Lower lobe of right lung (tissue), 2 donors: ENCODE data around the gene ETS2. TPM values are rescaled to one million over a fixed set of nuclear protein-coding genes. Genes with fewer than 3 reads are reported as not detected.
"Not testable (repeated sequence)": the region's sequence is repeated elsewhere in the genome, so short reads cannot be mapped to it uniquely, and the experiment has no call there.

ENCODE experiments used
- ATAC-seq, 2 donors: fragments of 200-7000 bp; cut with Tn5 transposase; one replicate each; pipeline ENCODE4 v1.9.1; 2020 to 2022; ENCODE audit warnings: mild to moderate bottlenecking in 2 of 2, moderate library complexity in 2 of 2
- DNase-seq: peaks from one replicate; pipeline ENCODE4 v3.0.0-alpha.2; 2020
- H3K27ac ChIP-seq: fragments of 200-600 bp; one replicate; pipeline ENCODE4 v1.8.0; 2022
- H3K27me3 ChIP-seq: fragments of 200-600 bp; one replicate; pipeline ENCODE4 v1.8.0; 2022; ENCODE audit warnings: low read depth
- H3K36me3 ChIP-seq: fragments of 200-600 bp; one replicate; pipeline ENCODE4 v1.8.0; 2022; ENCODE audit warnings: mild to moderate bottlenecking
- H3K4me1 ChIP-seq: fragments of 200-600 bp; one replicate; pipeline ENCODE4 v1.8.0; 2022
- H3K4me3 ChIP-seq: fragments of 200-600 bp; one replicate; pipeline ENCODE4 v1.8.0; 2022; ENCODE audit warnings: mild to moderate bottlenecking
- H3K9me3 ChIP-seq: fragments of 200-600 bp; one replicate; pipeline ENCODE4 v1.8.0; 2022
- intact Hi-C: fragments of 100-400 bp; cut with DNase I; formaldehyde crosslinking; loops from one replicate; pipeline ENCODE4 v1.11.0; 2022
- total RNA-seq: library from RNA; stranded (reverse); fragmentation: NEBNext Ultra II Directional; extraction: Animal tissue kit (Norgen Biotek cat#: 25700); gene quantifications from one replicate; pipeline ENCODE4 v1.2.1, GENCODE V29; 2021
- TF ChIP-seq, protein P1 (sequence below): fragments of 200-600 bp; IDR thresholded peaks from one replicate; pipeline ENCODE4 v1.8.0; 2022; ENCODE audit warnings: antibody characterized with exemption, mild to moderate bottlenecking
- donor health status: DM: no; HTN: yes; CAD: no; lungs with severe emphysema.

The ETS2 gene
- total RNA-seq, 1 donor from 2014 or later, result 160 TPM

DNA sequence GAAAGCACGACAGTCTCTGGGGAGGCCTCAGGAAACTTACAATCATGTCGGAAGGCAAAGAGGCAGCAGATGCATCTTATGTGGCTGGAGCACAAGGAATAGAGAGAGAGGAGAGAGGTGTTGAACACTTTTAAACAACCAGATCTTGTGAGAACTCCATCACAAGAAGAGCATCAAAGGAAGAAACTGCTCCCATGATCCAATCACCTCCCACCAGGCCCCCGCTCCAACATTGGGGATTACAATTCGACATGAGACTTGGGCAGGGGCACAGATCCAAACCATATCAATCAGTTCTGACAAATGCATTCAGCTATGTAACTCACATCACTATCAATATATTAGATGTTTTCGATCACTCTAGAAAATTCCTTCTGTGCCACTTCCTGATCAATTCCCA, 37.6 kb downstream of the ETS2 start:
- Histone ChIP-seq H3K27ac (no peak overlapping the region), H3K4me1 (peaks cover 9% of the 10 kb centered on the region), H3K9me3 (no peaks in the 10 kb centered on the region), H3K36me3 (no peaks in the 10 kb centered on the region), H3K27me3 (no peaks in the 10 kb centered on the region), H3K4me3 (no peak overlapping the region)
- DNase-seq (no peak), ATAC-seq (no peak)
- intact Hi-C loops, result no loop called here
- TF ChIP-seq, protein P1, sequence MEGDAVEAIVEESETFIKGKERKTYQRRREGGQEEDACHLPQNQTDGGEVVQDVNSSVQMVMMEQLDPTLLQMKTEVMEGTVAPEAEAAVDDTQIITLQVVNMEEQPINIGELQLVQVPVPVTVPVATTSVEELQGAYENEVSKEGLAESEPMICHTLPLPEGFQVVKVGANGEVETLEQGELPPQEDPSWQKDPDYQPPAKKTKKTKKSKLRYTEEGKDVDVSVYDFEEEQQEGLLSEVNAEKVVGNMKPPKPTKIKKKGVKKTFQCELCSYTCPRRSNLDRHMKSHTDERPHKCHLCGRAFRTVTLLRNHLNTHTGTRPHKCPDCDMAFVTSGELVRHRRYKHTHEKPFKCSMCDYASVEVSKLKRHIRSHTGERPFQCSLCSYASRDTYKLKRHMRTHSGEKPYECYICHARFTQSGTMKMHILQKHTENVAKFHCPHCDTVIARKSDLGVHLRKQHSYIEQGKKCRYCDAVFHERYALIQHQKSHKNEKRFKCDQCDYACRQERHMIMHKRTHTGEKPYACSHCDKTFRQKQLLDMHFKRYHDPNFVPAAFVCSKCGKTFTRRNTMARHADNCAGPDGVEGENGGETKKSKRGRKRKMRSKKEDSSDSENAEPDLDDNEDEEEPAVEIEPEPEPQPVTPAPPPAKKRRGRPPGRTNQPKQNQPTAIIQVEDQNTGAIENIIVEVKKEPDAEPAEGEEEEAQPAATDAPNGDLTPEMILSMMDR, result no peak

DNA sequence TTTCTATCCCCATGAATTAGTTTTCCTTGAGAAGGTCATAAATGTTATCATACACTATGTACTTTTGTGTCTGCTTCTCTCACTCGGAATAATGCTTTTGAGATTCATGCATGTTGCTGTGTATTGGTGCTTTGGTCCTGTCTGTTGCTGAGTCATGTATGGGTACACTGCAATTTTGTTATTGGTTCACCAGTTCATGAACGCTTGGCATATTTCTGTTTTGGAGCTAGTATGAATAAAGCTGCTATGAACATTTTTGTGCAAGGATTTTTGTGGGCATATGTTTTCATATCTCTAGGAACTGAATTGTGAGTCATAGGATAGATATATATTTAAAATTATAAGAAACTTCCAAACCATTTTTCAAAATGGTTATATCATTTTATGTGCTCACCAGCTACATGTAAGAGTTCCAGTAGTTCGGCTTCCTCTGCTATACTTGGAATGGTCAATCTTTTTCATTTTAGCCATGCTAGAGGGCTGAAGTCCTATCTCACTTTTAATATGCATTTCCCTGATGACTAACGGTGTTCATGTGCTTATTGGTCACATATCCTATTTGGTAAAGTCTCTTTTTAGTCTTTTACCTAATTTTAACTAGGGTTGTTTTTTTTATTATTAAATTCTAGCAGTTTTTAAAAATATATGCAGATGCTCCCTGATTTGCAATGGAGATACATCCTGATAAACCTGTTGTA, 38.2 kb downstream of the ETS2 start:
- intact Hi-C loops, result no loop called here
- Histone ChIP-seq H3K36me3 (no peaks in the 10 kb centered on the region), H3K27me3 (no peaks in the 10 kb centered on the region), H3K27ac (no peak overlapping the region), H3K9me3 (no peaks in the 10 kb centered on the region), H3K4me1 (peaks cover 6% of the 10 kb centered on the region), H3K4me3 (no peak overlapping the region)
- no peak for DNase-seq
- TF ChIP-seq, protein P1, result no peak
- ATAC-seq, result no peak

DNA sequence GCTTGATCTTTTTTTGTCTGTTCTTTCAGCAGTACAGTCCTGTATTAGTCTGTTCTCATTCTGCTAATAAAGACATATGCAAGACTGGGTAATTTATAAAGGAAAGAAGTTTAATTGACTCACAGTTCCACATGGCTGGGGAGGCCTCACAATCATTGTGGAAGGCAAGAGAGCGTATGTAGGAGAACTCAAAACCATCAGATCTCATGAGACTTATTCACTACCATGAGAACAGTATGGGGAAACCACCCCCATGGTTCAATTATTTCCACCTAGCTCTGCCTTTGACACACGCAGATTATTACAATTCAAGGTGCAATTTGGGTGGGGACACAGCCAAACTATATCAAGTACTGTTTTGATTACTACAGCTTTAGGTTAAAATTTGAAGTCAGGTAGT, 39.6 kb downstream of the ETS2 start:
- DNase-seq, H3K4me3 ChIP-seq, H3K9me3 ChIP-seq, H3K36me3 ChIP-seq, H3K4me1 ChIP-seq, H3K27ac ChIP-seq, intact Hi-C loops, ATAC-seq, H3K27me3 ChIP-seq: not testable (repeated sequence)

DNA sequence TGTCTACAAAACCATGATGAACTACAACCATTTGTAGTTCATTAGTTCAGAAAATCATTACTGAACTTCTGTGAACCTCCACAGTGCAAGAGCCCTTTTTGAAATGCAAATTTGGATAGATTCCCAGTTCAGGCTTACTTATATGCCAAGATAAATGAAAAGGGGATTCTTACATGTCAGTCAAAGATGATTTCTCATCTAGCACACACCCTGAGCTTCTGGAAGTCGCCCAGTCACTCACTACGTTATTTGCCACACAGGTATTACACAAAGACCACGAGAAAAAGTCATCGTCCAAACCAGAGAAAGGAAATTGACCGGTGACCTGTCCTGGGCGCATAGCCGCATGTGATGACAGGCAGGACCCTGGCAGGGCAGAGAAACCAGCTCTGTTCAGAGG, 41.8 kb downstream of the ETS2 start:
- no peak overlapping the region for H3K4me3 ChIP-seq
- no peaks in the 10 kb centered on the region for H3K27me3 ChIP-seq
- H3K4me1 ChIP-seq, result peaks cover 6% of the 10 kb centered on the region
- TF ChIP-seq, protein P1, result no peak
- intact Hi-C loops, result no loop called here
- no peaks in the 10 kb centered on the region for H3K9me3 ChIP-seq
- H3K27ac ChIP-seq, result no peak overlapping the region
- DNase-seq (no peak), ATAC-seq (no peak)
- H3K36me3 ChIP-seq, result no peaks in the 10 kb centered on the region

DNA sequence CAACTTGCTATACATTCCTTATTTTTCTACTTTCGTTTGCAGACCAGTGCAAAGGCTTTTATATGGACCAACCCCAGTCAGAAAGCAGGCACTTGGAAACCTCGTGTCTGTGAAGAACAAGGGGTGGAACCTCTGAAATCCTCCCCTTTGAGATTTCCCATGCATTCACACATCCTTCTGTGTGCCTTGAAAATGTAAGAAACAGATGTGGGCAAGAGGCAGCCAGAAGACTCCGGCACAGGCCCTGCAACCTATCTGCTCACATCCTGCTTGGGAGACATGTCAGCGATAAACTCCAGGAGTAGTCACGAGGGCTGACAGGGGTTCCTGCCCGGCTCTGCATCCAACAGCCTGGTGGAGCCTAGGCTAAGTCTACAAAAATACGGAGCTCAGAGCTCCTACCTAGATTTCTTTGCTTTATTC, 42.5 kb downstream of the ETS2 start:
- no peak for ATAC-seq
- no peak overlapping the region for H3K4me3 ChIP-seq

DNA sequence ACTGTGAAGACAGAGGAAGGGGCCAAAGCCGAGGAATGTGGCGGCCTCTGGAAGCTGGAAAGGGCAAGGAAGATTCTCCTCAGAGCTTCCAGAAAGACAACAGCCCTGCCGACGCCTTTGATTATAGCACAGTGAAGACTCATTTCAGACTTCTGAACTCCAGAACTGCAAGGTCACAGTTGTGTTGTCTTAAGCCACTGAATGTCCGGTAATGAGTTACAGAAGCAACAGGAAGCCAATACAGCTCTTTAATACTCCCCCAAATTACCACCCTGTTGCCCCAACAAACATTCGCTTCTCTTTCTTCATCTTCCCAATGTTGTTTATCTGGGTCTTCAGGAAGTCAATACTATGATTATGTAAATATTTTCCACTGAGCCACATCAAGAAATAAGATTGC, 44.0 kb downstream of the ETS2 start:
- Histone ChIP-seq H3K4me1 (peaks cover 6% of the 10 kb centered on the region), H3K4me3 (no peak overlapping the region), H3K9me3 (no peaks in the 10 kb centered on the region), H3K36me3 (no peaks in the 10 kb centered on the region), H3K27ac (no peak overlapping the region), H3K27me3 (no peaks in the 10 kb centered on the region)
- intact Hi-C loops, result no loop called here
- DNase-seq (no peak), ATAC-seq (no peak)
- TF ChIP-seq, protein P1, result no peak

More for the DNA sequence above, 42.5 kb downstream of the ETS2 start:
- intact Hi-C loops, result no loop called here
- H3K9me3 ChIP-seq, result no peaks in the 10 kb centered on the region
- H3K36me3 ChIP-seq, result no peaks in the 10 kb centered on the region
- peaks cover 6% of the 10 kb centered on the region for H3K4me1 ChIP-seq
- DNase-seq, result no peak
- H3K27ac ChIP-seq, result no peak overlapping the region
- TF ChIP-seq, protein P1, result no peak
- H3K27me3 ChIP-seq, result no peaks in the 10 kb centered on the region
